ENCODE results near the gene LBP.

The LBP gene

DNA sequence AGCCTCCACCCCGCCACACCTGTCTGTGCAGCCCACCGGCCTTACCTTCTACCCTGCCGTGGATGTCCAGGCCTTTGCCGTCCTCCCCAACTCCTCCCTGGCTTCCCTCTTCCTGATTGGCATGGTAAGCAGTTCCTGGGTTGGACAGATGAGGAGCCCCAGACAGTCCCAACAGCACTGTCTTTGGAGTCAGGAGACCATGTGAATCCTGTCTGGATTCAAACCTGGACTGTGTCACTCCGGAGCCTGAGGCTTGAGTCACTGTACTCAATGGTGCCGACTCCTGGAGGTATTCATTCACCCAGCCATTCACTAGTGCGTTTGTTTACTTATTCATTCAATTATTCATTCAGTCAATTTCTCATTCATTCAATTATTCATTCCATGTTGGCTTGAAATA lies 20.0 kb upstream of the LBP start:
- Histone ChIP-seq H3K27ac (ENCODE audit: low read length) (no peak overlapping the region), H2AFZ (ENCODE audit: low read depth, low read length) (no peak overlapping the region), H4K20me1 (ENCODE audit: insufficient read depth, low read length) (0 out of 2 replicates have a peak, but pooled peaks cover 2% of the 10 kb centered on the region), H3K4me1 (ENCODE audit: insufficient read depth, low read length) (no peaks in the 10 kb centered on the region), H3K27me3 (ENCODE audit: insufficient read depth, low read length, poor library complexity) (peaks cover 13% of the 10 kb centered on the region), H3K9ac (ENCODE audit: low read depth, low read length) (no peak overlapping the region), H3K9me3 (ENCODE audit: insufficient read depth, low read length, severe bottlenecking) (no peaks in the 10 kb centered on the region), H3K79me2 (ENCODE audit: insufficient read depth, low read length) (no peaks in the 10 kb centered on the region), H3K4me3 (ENCODE audit: low read depth in 1 of 2, low read length in 2 of 2) (no peak overlapping the region), H3K36me3 (ENCODE audit: insufficient read depth, low read length) (no peaks in the 10 kb centered on the region), H3K4me2 (ENCODE audit: insufficient read depth, low read length) (no peak overlapping the region)
- no peak for TF ChIP-seq EZH2 (IDR thresholded peaks at IDR 0.05; ENCODE audit: borderline replicate concordance, low read depth, low read length, severe bottlenecking)
- TF ChIP-seq, protein P1, sequence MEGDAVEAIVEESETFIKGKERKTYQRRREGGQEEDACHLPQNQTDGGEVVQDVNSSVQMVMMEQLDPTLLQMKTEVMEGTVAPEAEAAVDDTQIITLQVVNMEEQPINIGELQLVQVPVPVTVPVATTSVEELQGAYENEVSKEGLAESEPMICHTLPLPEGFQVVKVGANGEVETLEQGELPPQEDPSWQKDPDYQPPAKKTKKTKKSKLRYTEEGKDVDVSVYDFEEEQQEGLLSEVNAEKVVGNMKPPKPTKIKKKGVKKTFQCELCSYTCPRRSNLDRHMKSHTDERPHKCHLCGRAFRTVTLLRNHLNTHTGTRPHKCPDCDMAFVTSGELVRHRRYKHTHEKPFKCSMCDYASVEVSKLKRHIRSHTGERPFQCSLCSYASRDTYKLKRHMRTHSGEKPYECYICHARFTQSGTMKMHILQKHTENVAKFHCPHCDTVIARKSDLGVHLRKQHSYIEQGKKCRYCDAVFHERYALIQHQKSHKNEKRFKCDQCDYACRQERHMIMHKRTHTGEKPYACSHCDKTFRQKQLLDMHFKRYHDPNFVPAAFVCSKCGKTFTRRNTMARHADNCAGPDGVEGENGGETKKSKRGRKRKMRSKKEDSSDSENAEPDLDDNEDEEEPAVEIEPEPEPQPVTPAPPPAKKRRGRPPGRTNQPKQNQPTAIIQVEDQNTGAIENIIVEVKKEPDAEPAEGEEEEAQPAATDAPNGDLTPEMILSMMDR (IDR thresholded peaks at IDR 0.05; ENCODE audit: borderline replicate concordance, extremely low read depth, low read length, poor library complexity, severe bottlenecking) = no peak
- no peak for DNase-seq
- no peak for ATAC-seq (ENCODE audit: insufficient read depth, low read depth)

DNA sequence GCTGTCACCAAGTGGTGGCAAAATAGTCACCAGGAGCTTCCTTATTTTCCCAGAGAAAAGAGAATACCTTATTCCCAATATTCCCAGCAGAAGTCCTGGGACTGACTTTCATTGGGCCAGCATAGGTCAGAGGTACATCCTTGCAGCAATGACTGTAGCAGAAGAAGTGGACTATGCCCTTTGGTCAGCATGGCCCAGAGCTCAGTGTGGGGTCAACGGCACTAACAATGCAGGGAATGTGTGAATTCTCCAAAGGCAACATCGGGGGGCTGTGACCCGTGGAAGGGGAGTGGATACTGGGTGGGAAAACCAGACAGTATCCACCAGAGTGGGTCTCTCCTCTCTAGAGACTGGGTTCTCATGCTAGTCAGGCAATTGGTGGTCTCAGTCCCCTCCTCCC lies 15.6 kb upstream of the LBP start:
- Histone ChIP-seq H3K4me1 (ENCODE audit: insufficient read depth, low read length) (no peaks in the 10 kb centered on the region), H3K9ac (ENCODE audit: low read depth, low read length) (no peak overlapping the region), H3K36me3 (ENCODE audit: insufficient read depth, low read length) (no peaks in the 10 kb centered on the region), H2AFZ (ENCODE audit: low read depth, low read length) (no peak overlapping the region), H3K27ac (ENCODE audit: low read length) (no peak overlapping the region), H3K9me3 (ENCODE audit: insufficient read depth, low read length, severe bottlenecking) (no peaks in the 10 kb centered on the region), H4K20me1 (ENCODE audit: insufficient read depth, low read length) (0 out of 2 replicates have a peak, but pooled peaks cover 2% of the 10 kb centered on the region), H3K27me3 (ENCODE audit: insufficient read depth, low read length, poor library complexity) (peaks cover 6% of the 10 kb centered on the region), H3K79me2 (ENCODE audit: insufficient read depth, low read length) (no peaks in the 10 kb centered on the region), H3K4me3 (ENCODE audit: low read depth in 1 of 2, low read length in 2 of 2) (no peak overlapping the region), H3K4me2 (ENCODE audit: insufficient read depth, low read length) (no peak overlapping the region)
- DNase-seq (no peak), ATAC-seq (ENCODE audit: insufficient read depth, low read depth) (no peak)
- TF ChIP-seq, protein P1 (IDR thresholded peaks at IDR 0.05; ENCODE audit: borderline replicate concordance, extremely low read depth, low read length, poor library complexity, severe bottlenecking) = no peak

DNA sequence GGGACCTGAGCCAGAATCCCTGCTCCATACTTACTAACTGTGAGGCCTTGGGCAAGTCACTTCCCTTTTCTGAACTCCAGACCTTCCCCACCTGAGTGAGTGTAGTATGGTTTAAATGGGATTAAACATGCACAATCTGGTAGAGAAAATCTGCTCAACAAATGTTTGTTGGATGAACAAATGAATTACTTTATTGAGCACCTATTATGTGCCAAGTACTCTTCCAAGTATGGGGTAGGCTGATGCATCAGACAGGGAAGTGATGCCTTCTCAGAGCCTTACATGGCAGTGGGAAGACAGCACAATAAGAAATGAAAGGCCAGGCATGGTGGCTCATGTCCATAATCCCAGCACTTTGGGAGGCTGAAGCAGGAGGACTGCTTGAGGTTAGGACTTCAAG lies 15.0 kb upstream of the LBP start:
- Histone ChIP-seq H3K4me2 (ENCODE audit: insufficient read depth, low read length) (no peak overlapping the region), H3K9ac (ENCODE audit: low read depth, low read length) (no peak overlapping the region), H2AFZ (ENCODE audit: low read depth, low read length) (no peak overlapping the region), H3K79me2 (ENCODE audit: insufficient read depth, low read length) (no peaks in the 10 kb centered on the region), H3K27me3 (ENCODE audit: insufficient read depth, low read length, poor library complexity) (peaks cover 4% of the 10 kb centered on the region), H3K4me3 (ENCODE audit: low read depth in 1 of 2, low read length in 2 of 2) (no peak overlapping the region), H4K20me1 (ENCODE audit: insufficient read depth, low read length) (0 out of 2 replicates have a peak, but pooled peaks cover 2% of the 10 kb centered on the region), H3K36me3 (ENCODE audit: insufficient read depth, low read length) (no peaks in the 10 kb centered on the region), H3K27ac (ENCODE audit: low read length) (no peak overlapping the region), H3K9me3 (ENCODE audit: insufficient read depth, low read length, severe bottlenecking) (no peaks in the 10 kb centered on the region), H3K4me1 (ENCODE audit: insufficient read depth, low read length) (no peaks in the 10 kb centered on the region)
- no peak for ATAC-seq (ENCODE audit: insufficient read depth, low read depth)
- no peak for DNase-seq
- TF ChIP-seq, protein P1 (IDR thresholded peaks at IDR 0.05; ENCODE audit: borderline replicate concordance, extremely low read depth, low read length, poor library complexity, severe bottlenecking) = no peak
- no peak for TF ChIP-seq EZH2 (IDR thresholded peaks at IDR 0.05; ENCODE audit: borderline replicate concordance, low read depth, low read length, severe bottlenecking)

DNA sequence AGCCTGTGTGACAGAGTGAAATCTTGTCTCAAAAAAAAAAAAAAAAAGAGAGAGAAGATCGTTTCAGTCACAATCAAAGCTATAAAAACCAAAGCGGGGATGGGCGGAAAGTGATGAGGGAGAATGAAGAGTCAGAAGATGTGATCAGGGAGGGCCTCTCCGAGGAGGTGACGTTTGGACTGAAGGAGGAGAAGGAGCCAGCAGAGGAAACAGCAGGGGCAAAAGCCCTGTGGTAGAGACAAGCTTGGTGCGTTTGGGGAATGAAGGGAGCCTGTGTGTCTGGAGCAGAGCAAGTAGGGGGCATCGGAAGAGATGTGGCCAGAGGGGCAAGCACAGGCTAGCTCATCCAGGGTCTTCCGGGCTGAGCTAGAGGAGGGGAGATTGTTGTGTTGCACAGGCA lies 14.5 kb upstream of the LBP start:
- no peaks in the 10 kb centered on the region for H3K4me1 ChIP-seq (ENCODE audit: insufficient read depth, low read length)
- no peak overlapping the region for H3K9ac ChIP-seq (ENCODE audit: low read depth, low read length)
- no peak for DNase-seq
- no peak overlapping the region for H3K27ac ChIP-seq (ENCODE audit: low read length)
- no peak for ATAC-seq (ENCODE audit: insufficient read depth, low read depth)
- no peak overlapping the region for H2AFZ ChIP-seq (ENCODE audit: low read depth, low read length)
- no peak overlapping the region for H3K4me2 ChIP-seq (ENCODE audit: insufficient read depth, low read length)
- TF ChIP-seq, protein P1 (IDR thresholded peaks at IDR 0.05; ENCODE audit: borderline replicate concordance, extremely low read depth, low read length, poor library complexity, severe bottlenecking) = no peak
- TF ChIP-seq EZH2 (IDR thresholded peaks at IDR 0.05; ENCODE audit: borderline replicate concordance, low read depth, low read length, severe bottlenecking) = no peak
- no peaks in the 10 kb centered on the region for H3K36me3 ChIP-seq (ENCODE audit: insufficient read depth, low read length)
- H4K20me1 ChIP-seq (ENCODE audit: insufficient read depth, low read length) = 0 out of 2 replicates have a peak, but pooled peaks cover 2% of the 10 kb centered on the region
- H3K4me3 ChIP-seq (ENCODE audit: low read depth in 1 of 2, low read length in 2 of 2) = no peak overlapping the region
- no peaks in the 10 kb centered on the region for H3K79me2 ChIP-seq (ENCODE audit: insufficient read depth, low read length)
- peaks cover 3% of the 10 kb centered on the region for H3K27me3 ChIP-seq (ENCODE audit: insufficient read depth, low read length, poor library complexity)
- no peaks in the 10 kb centered on the region for H3K9me3 ChIP-seq (ENCODE audit: insufficient read depth, low read length, severe bottlenecking)

Measured in DND-41 (cell line).